GM20000 (cell line): ENCODE measurements around the gene TLX1.

ENCODE experiments used
- DNase-seq: peaks from one replicate; pipeline ENCODE4 v3.0.0; 2012; ENCODE audit warnings: low spot score
- TF ChIP-seq, protein P1 (sequence below): IDR thresholded peaks from 2 replicates; pipeline ENCODE4 v1.5.1; 2012; ENCODE audit warnings: mild to moderate bottlenecking, control low read depth; ENCODE audit errors: extremely low read depth, missing control alignments

Gene TLX1

DNA sequence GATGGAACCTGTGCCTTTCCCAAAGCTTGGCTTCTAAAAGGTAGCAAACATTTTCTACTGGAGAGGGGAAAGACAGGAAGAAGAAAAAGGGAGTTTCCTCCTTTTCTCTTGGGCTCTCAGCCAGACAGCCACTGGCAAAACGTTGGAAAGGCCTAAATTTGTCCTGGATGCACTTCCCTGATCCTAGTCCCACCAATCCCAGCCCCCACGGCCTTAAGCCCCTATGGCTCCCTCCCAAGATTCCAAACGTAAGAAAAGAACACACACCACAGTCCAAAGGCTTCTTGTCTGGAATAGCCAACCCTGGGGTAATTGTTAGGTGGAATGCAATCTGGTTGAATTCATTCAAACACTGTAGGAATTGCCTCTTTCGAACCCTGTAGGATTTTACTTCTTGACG is 959 bp upstream of the TLX1 start:
- no peak for DNase-seq
- TF ChIP-seq, protein P1, sequence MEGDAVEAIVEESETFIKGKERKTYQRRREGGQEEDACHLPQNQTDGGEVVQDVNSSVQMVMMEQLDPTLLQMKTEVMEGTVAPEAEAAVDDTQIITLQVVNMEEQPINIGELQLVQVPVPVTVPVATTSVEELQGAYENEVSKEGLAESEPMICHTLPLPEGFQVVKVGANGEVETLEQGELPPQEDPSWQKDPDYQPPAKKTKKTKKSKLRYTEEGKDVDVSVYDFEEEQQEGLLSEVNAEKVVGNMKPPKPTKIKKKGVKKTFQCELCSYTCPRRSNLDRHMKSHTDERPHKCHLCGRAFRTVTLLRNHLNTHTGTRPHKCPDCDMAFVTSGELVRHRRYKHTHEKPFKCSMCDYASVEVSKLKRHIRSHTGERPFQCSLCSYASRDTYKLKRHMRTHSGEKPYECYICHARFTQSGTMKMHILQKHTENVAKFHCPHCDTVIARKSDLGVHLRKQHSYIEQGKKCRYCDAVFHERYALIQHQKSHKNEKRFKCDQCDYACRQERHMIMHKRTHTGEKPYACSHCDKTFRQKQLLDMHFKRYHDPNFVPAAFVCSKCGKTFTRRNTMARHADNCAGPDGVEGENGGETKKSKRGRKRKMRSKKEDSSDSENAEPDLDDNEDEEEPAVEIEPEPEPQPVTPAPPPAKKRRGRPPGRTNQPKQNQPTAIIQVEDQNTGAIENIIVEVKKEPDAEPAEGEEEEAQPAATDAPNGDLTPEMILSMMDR, result no peak

DNA sequence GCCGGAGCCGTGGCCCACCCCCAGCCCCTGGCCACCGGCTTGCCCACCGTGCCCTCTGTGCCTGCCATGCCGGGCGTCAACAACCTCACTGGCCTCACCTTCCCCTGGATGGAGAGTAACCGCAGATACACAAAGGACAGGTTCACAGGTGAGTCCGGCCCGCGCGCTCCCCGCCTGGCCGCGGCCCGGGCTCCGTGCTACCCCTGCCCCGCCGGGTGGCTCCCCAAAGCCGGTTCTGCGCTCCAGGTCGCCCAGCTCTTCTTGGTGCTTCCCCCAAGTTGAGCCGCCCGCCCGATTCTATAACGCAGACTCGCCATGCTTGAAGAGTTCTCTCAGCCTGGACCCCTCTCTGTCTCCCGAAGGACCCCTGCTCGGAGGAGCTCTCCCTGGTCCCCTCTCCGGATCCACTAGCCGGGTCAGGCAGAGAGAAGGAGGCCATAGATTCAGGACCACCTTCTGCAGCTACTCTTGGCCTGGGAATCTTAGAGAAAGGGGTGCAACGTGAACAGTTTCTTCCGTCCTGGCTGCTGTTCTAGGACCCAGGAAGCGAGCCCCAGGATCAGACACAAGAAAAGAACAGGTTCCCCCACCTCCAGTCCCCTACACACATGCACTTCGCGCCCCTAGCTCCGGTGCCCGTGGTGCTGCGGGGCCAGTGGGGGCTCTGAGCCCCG is 999 bp downstream of the TLX1 start:
- TF ChIP-seq, protein P1, result no peak

DNA sequence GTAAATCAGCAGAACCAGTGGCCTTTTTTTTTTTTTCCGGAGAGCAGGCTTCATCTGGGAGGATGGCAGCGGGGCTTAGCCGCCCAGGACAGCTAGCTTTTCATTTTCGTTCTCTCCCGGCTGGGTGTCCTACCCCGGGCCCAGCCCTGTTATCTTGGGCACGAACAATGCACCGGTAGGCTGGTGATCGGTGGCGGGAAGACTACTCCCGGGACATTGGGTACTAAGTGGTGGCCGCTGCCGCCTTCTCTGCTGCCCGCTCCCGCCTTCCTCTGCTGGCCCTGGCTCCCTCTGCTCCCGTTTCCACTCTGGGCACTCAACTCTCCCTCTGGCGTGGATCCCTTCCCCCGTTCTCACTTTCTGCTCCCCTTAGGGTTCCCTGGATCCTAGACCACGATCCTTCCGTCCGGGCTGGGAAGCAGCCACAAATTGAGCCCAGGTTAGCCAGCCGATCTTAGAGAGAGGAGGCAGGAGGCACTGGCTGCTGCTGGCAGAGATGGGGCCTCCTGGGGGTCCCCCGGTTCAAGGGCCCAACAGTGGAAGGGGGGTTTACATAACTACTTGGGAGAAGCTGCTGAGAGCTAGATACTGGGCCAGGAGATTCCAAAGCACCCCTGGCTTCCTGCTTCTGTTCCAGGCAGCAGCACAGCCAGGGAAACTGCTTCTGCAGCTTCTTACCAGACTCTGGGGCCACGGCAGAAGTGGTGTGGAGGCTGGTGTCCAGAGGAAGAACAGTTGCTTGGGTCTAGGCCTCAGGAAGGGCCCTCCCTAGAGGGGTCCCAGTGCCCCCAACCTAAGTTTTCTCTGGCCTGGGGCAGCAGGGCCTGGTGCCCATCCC is 1.8 kb downstream of the TLX1 start:
- DNase-seq, result no peak
- TF ChIP-seq, protein P1, result no peak

More for the DNA sequence above, 999 bp downstream of the TLX1 start:
- DNase-seq, result no peak

DNA sequence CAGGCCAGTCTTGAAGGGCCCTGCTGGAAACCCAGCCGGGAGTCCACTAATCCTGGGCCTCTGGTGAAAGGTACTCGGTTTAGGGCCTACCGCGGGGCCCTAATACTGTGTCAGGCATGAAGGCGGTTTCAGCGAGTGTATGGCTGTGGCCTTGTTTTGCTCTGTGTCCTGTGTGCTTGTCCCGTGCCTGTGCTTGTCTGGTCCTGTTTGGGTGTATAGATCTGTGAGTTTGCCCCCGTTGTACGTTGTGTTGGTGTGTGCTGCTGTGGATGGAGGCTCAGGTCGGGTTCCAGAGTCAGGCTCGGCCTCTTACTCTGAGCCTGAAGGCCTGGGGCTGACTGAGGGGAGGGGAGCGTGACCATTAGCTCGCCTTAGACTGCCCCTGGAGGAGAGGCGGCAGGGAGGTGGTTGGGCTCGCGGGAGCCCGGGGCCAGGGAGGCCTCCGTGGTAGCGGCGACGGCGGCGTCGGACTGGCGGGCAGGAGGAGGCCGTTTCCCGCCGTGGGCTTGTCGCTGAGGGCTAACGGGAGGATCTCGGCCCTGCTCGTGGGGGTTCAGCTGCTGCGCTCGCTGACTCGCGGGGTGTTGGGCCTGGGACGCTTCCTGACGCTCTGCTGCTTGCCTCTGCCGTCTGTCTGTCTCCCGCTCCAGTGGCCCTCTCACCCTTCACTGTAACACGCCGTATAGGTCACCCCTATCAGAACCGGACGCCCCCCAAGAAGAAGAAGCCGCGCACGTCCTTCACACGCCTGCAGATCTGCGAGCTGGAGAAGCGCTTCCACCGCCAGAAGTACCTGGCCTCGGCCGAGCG is 2.6 kb downstream of the TLX1 start:
- no peak for DNase-seq
- TF ChIP-seq, protein P1, result no peak

DNA sequence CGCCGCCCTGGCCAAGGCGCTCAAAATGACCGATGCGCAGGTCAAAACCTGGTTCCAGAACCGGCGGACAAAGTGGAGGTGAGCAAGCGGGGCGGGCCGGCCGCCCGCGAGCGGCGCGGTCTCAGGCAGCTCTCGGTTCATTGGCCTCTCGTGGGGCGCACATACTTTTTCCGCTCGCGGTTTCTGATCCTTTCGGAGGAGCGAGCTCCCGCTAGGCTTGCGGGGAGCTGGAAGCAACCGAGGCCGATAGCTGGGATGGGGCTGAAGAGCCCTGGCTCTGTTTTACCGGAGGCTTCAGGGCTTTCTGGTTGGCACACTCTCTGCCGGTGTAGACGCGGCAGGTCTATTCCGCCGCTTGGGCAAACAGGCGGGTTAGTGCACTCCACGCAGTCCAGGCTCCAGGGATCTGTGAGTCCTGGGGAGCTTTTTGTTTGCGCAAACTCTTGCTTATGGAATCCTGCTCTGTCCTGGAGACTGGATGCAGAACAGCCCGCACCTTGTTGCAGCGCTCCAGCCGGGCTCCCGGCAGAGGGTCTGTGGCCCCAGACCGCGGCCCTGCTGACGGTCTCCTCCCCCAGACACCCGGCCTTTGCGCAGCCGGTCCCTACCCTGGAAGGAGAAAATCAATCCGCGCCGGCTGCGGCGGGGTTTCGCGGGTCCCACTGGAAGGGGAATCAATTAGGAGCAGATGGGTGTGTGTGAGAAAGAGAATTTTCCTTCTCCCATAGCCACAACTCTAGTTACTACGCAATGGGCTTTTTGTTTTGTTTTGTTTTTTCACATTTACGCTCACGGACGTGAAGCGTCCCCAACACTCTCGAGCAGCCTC is 3.4 kb downstream of the TLX1 start:
- no peak for DNase-seq
- TF ChIP-seq, protein P1, result no peak

DNA sequence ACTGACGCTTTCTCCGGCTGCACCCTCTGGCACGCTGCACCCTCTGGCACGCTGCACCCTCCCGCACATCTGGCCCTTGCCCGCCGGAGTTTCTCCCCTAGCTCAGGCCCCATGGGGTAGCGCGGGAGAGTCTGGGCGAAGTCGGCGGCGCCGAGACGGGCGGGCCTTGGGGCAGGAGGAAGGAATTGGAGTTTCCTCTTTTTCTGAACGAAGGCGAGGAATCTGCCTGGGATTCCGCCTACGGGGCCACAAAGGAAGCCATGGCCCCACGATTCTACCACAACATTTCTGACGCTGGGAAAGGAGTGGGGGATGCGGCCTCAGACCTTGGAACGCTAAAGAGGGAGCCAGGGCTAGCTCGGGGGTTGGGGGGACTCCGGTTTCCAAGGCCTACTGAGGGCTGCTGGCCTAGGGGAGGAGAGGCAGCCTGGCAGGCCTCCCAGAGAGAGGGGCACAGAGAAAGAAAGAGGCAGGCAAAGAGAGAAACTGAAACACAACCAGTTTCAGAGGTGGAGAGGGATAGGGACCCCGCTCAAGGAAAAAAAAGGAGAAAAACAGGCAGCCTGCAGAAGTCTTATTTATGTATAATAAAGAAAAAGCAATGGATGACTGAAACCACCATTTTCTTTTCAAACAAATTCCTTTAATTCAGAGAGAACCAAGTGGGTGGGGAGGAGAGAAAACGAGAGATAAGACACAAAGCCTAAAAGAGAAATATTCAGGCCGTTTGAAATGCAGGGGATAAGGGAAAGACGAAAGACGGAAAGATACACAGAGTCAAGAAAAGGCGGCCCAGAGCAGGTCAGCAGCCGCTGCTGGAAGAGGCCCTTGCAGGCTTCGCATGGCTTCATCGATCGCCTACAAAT is 4.3 kb downstream of the TLX1 start:
- TF ChIP-seq, protein P1, result no peak
- no peak for DNase-seq
